Activated gamma-delta T cell (primary cell): ENCODE measurements around the gene MFSD11.
A peak's percentile ranks its signal among the peaks of the same experiment; 100 is the strongest.
"Not testable (repeated sequence)": the region's sequence is repeated elsewhere in the genome, so short reads cannot be mapped to it uniquely, and the experiment has no call there.

ENCODE experiments used
- DNase-seq: peaks from one replicate; lab custom pipeline; 2025; lab: John Stamatoyannopoulos, UW

Gene MFSD11

GRCh38 chr17:76709077-76709950, 28.6 kb upstream of the MFSD11 start:
- DNase-seq = no peak

GRCh38 chr17:76709951-76710862, 27.7 kb upstream of the MFSD11 start:
- not testable (repeated sequence) for DNase-seq

- peak; percentile 66 for DNase-seq
These were observed 26.9 kb upstream of the MFSD11 start, which contains the start of gene MXRA7 for GRCh38 chr17:76710863-76711611. MXRA7 (minus strand) TSS chr17:76710965; CDS start chr17:76710946, 19 bp downstream.

GRCh38 chr17:76712321-76712720, 25.6 kb upstream of the MFSD11 start:
- DNase-seq = not testable (repeated sequence)

- no peak for DNase-seq
These were observed 24.2 kb upstream of the MFSD11 start for GRCh38 chr17:76713765-76714164.

- DNase-seq = no peak
These were observed 23.6 kb upstream of the MFSD11 start for GRCh38 chr17:76714336-76714735.

- no peak for DNase-seq
These were observed 23.0 kb upstream of the MFSD11 start for GRCh38 chr17:76714822-76715495.

GRCh38 chr17:76715496-76715830, 22.5 kb upstream of the MFSD11 start:
- no peak for DNase-seq

- DNase-seq = no peak
These were observed 21.6 kb upstream of the MFSD11 start for GRCh38 chr17:76716146-76716838.

GRCh38 chr17:76716839-76717215, 21.1 kb upstream of the MFSD11 start:
- DNase-seq = no peak

- DNase-seq = no peak
These were observed 19.4 kb upstream of the MFSD11 start for GRCh38 chr17:76718516-76718915.

- no peak for DNase-seq
These were observed 17.7 kb upstream of the MFSD11 start for GRCh38 chr17:76720211-76720610.

- no peak for DNase-seq
These were observed 17.0 kb upstream of the MFSD11 start for GRCh38 chr17:76720941-76721340.

- no peak for DNase-seq
These were observed 16.5 kb upstream of the MFSD11 start for GRCh38 chr17:76721463-76721862.

- DNase-seq = no peak
These were observed 15.6 kb upstream of the MFSD11 start for GRCh38 chr17:76722279-76722678.

- not testable (repeated sequence) for DNase-seq
These were observed 14.9 kb upstream of the MFSD11 start for GRCh38 chr17:76722977-76723376.

GRCh38 chr17:76723812-76724211, 14.1 kb upstream of the MFSD11 start:
- no peak for DNase-seq

- peak; percentile 60 for DNase-seq
These were observed 12.2 kb upstream of the MFSD11 start for GRCh38 chr17:76725580-76726230.

- no peak for DNase-seq
These were observed 11.6 kb upstream of the MFSD11 start, which contains the start of gene JMJD6 for GRCh38 chr17:76726231-76726775. JMJD6 (minus strand) TSS chr17:76726606; CDS start chr17:76726475, 131 bp downstream.
